H9 (cell line): ENCODE data around the gene DDX51. TPM values are rescaled to one million over a fixed set of nuclear protein-coding genes. Genes with fewer than 3 reads are reported as not detected.

Experiments used
- DNase-seq: peaks from one replicate; pipeline ENCODE4 v3.0.0-alpha.2; 2017
- H2AFZ ChIP-seq: one replicate; pipeline ENCODE4 v1.6.1; 2013; ENCODE audit warnings: mild to moderate bottlenecking, low read length, control low read depth, moderate library complexity
- H2AK5ac ChIP-seq: 2 replicates; pipeline ENCODE4 v1.6.1; 2013; ENCODE audit warnings: low read length, control low read depth, mixed read lengths; ENCODE audit not compliant: insufficient read length
- H2BK120ac ChIP-seq: one replicate; pipeline ENCODE4 v1.6.1; 2013; ENCODE audit warnings: low read depth, mild to moderate bottlenecking, low read length, control low read depth, inconsistent platforms; ENCODE audit not compliant: poor library complexity, severe bottlenecking
- H2BK12ac ChIP-seq: 2 replicates; pipeline ENCODE4 v1.6.1; 2013; ENCODE audit warnings: low read length, control low read depth, mixed read lengths, low read depth; ENCODE audit not compliant: insufficient read length
- H2BK15ac ChIP-seq: 2 replicates; pipeline ENCODE4 v1.6.1; 2013; ENCODE audit warnings: low read depth, low read length, control low read depth
- H2BK20ac ChIP-seq: one replicate; pipeline ENCODE4 v1.6.1; 2013; ENCODE audit warnings: low read depth, mild to moderate bottlenecking, low read length, control low read depth, inconsistent platforms; ENCODE audit not compliant: poor library complexity, severe bottlenecking
- H2BK5ac ChIP-seq: 2 replicates; pipeline ENCODE4 v1.6.1; 2013; ENCODE audit warnings: low read length, control low read depth, mixed read lengths; ENCODE audit not compliant: insufficient read length
- H3K14ac ChIP-seq: 2 replicates; pipeline ENCODE4 v1.6.1; 2013; ENCODE audit warnings: low read length, control low read depth; ENCODE audit not compliant: insufficient read depth
- H3K18ac ChIP-seq: 2 replicates; pipeline ENCODE4 v1.6.1; 2013; ENCODE audit warnings: low read depth, mild to moderate bottlenecking, mixed read lengths, low read length, control low read depth; ENCODE audit not compliant: insufficient read length
- H3K23ac ChIP-seq: 2 replicates; pipeline ENCODE4 v1.6.1; 2013; ENCODE audit warnings: low read length, control low read depth, mixed read lengths, low read depth; ENCODE audit not compliant: insufficient read length
- H3K23me2 ChIP-seq: 2 replicates; pipeline ENCODE4 v1.6.1; 2013; ENCODE audit warnings: low read depth, mild to moderate bottlenecking, mixed read lengths, low read length, control low read depth; ENCODE audit not compliant: insufficient read length, poor library complexity, severe bottlenecking
- H3K27ac ChIP-seq: 2 replicates; pipeline ENCODE4 v1.5.1; 2013; ENCODE audit warnings: low read length, control low read depth, mixed read lengths, low read depth; ENCODE audit not compliant: insufficient read length
- H3K27me3 ChIP-seq: 2 replicates; pipeline ENCODE4 v1.6.1; 2013; ENCODE audit warnings: low read length, control low read depth, inconsistent platforms; ENCODE audit not compliant: insufficient read depth
- H3K4ac ChIP-seq: 2 replicates; pipeline ENCODE4 v1.6.1; 2013; ENCODE audit warnings: low read depth, mild to moderate bottlenecking, control low read depth, inconsistent platforms, low read length, moderate library complexity
- H3K4me1 ChIP-seq: 2 replicates; pipeline ENCODE4 v1.6.1; 2013; ENCODE audit warnings: low read length, control low read depth, inconsistent platforms; ENCODE audit not compliant: insufficient read depth
- H3K4me2 ChIP-seq: 2 replicates; pipeline ENCODE4 v1.6.1; 2013; ENCODE audit warnings: low read length, control low read depth, mixed read lengths; ENCODE audit not compliant: insufficient read length, insufficient read depth
- H3K56ac ChIP-seq: 2 replicates; pipeline ENCODE4 v1.6.1; 2013; ENCODE audit warnings: low read depth, mild to moderate bottlenecking, mixed read lengths, low read length, control low read depth; ENCODE audit not compliant: insufficient read length
- H3K79me1 ChIP-seq: 2 replicates; pipeline ENCODE4 v1.6.1; 2013; ENCODE audit warnings: low read depth, mild to moderate bottlenecking, moderate library complexity, low read length, control low read depth, inconsistent platforms; ENCODE audit not compliant: insufficient read depth, poor library complexity, severe bottlenecking
- H3K79me2 ChIP-seq: 2 replicates; pipeline ENCODE4 v1.6.1; 2013; ENCODE audit warnings: low read length, control low read depth, inconsistent platforms; ENCODE audit not compliant: insufficient read depth
- H3K9ac ChIP-seq: 2 replicates; pipeline ENCODE4 v1.6.1; 2013; ENCODE audit warnings: low read length, control low read depth, mixed read lengths; ENCODE audit not compliant: insufficient read length; ENCODE audit errors: extremely low read depth
- H3K9me3 ChIP-seq: one replicate; pipeline ENCODE4 v1.6.1; 2013; ENCODE audit warnings: low read depth, low read length, inconsistent platforms; ENCODE audit not compliant: control insufficient read depth
- H3T11ph ChIP-seq: one replicate; pipeline ENCODE4 v1.6.1; 2013; ENCODE audit warnings: mild to moderate bottlenecking, low read length, control low read depth, inconsistent platforms
- H4K20me1 ChIP-seq: one replicate; pipeline ENCODE4 v1.6.1; 2013; ENCODE audit not compliant: control insufficient read depth, insufficient read length, insufficient read depth
- H4K5ac ChIP-seq: 2 replicates; pipeline ENCODE4 v1.6.1; 2013; ENCODE audit warnings: low read depth, mild to moderate bottlenecking, mixed read lengths, low read length, control low read depth; ENCODE audit not compliant: insufficient read length
- H4K8ac ChIP-seq: replicated peaks from 2 replicates; pipeline ENCODE4 v1.6.1; 2013; ENCODE audit warnings: low read length, control low read depth, mixed read lengths, low read depth; ENCODE audit not compliant: insufficient read length
- H4K91ac ChIP-seq: 2 replicates; pipeline ENCODE4 v1.6.1; 2013; ENCODE audit warnings: low read depth, mild to moderate bottlenecking, moderate library complexity, mixed read lengths, low read length, control low read depth; ENCODE audit not compliant: insufficient read length
- H3K27ac Mint-ChIP-seq, 3 experiments: 2 replicates in 2 of 3; 3 replicates in 1 of 3; pipeline ENCODE4 v1.8.0; 2020 to 2021; ENCODE audit warnings: mixed read lengths in 3 of 3, mild to moderate bottlenecking in 1 of 3, moderate library complexity in 1 of 3
- H3K27me3 Mint-ChIP-seq: 2 replicates; pipeline ENCODE4 v1.8.0; 2021; ENCODE audit warnings: low read depth, mild to moderate bottlenecking, moderate library complexity, mixed read lengths
- H3K36me3 Mint-ChIP-seq, 3 experiments: 2 replicates in 2 of 3; 3 replicates in 1 of 3; pipeline ENCODE4 v1.8.0; 2020 to 2021; ENCODE audit warnings: low read depth in 3 of 3, mixed read lengths in 3 of 3; ENCODE audit not compliant: insufficient read depth in 1 of 3
- H3K4me1 Mint-ChIP-seq, 2 experiments: 2 replicates each; pipeline ENCODE4 v1.8.0; 2020; ENCODE audit warnings: mixed read lengths in 2 of 2
- H3K4me3 Mint-ChIP-seq, 2 experiments: 2 replicates in 1 of 2; 3 replicates in 1 of 2; pipeline ENCODE4 v1.8.0; 2020 to 2021; ENCODE audit warnings: mild to moderate bottlenecking in 2 of 2, mixed read lengths in 2 of 2, moderate library complexity in 1 of 2
- H3K9me3 Mint-ChIP-seq, 2 experiments: 2 replicates in 1 of 2; 3 replicates in 1 of 2; pipeline ENCODE4 v1.8.0; 2020; ENCODE audit warnings: mild to moderate bottlenecking in 2 of 2, mixed read lengths in 2 of 2, moderate library complexity in 1 of 2
- CTCF ChIP-seq: fragments of 200-600 bp; sonication (generic); conservative IDR thresholded peaks from 3 replicates; pipeline ENCODE4 v1.8.0; 2021; ENCODE audit warnings: antibody characterized with exemption, mild to moderate bottlenecking
- WGBS: extraction: QIAGEN DNeasy Blood & Tissue Kit; methylation state at CpG from one replicate; pipeline ENCODE4 v1.1.7; 2013; ENCODE audit warnings: missing lambda C conversion rate, low lambda C conversion rate, mixed read lengths; ENCODE audit not compliant: insufficient read length; ENCODE audit errors: extremely low coverage; 5-methylcytosine and 5-hydroxymethylcytosine counted together
- total RNA-seq: library from RNA; stranded (reverse); gene quantifications from 2 replicates; pipeline ENCODE4 v1.2.1, GENCODE V29; 2021

Gene DDX51
- total RNA-seq, 1 experiment from 2014 or later, result 37.9 TPM

- no peak for DNase-seq
- Mint-ChIP-seq H3K4me3 (no peak overlapping the region), H3K4me1 (no peaks in the 10 kb centered on the region), H3K27me3 (peaks cover 5% of the 10 kb centered on the region), H3K27ac (no peak overlapping the region), H3K36me3 (peaks cover 0 to 4% (median 2%) of the 10 kb centered on the region in 3 experiments; a peak in 2 of 7 replicates), H3K9me3 (no peaks in the 10 kb centered on the region)
- H3K4ac ChIP-seq, result no peak overlapping the region
- no peaks in the 10 kb centered on the region for H4K20me1 ChIP-seq
- no peaks in the 10 kb centered on the region for H3K23me2 ChIP-seq
- no peaks in the 10 kb centered on the region for H3K4me1 ChIP-seq
- no peak overlapping the region for H3K18ac ChIP-seq
- peaks cover 18% of the 10 kb centered on the region for H3K9me3 ChIP-seq
- H3K9ac ChIP-seq, result no peak overlapping the region
- H3K27ac ChIP-seq, result no peak overlapping the region
- WGBS, result 100% methylated on average over 1 of the region's 51 CpGs
- no peak overlapping the region for H2BK120ac ChIP-seq
- H2BK15ac ChIP-seq, result no peak overlapping the region
- H2BK12ac ChIP-seq, result no peak overlapping the region
- H2BK20ac ChIP-seq, result no peak overlapping the region
- no peak overlapping the region for H4K91ac ChIP-seq
- H2BK5ac ChIP-seq, result no peak overlapping the region
- H3K79me2 ChIP-seq, result no peaks in the 10 kb centered on the region
- no peak overlapping the region for H4K8ac ChIP-seq
- no peak overlapping the region for H2AFZ ChIP-seq
- no peak overlapping the region for H3K14ac ChIP-seq
- no peaks in the 10 kb centered on the region for H3K27me3 ChIP-seq
- H4K5ac ChIP-seq, result no peak overlapping the region
- no peak overlapping the region for H3T11ph ChIP-seq
- H2AK5ac ChIP-seq, result no peak overlapping the region
- no peak overlapping the region for H3K56ac ChIP-seq
- TF ChIP-seq CTCF, result no peak
- no peak overlapping the region for H3K23ac ChIP-seq
- H3K79me1 ChIP-seq, result no peaks in the 10 kb centered on the region
- no peak overlapping the region for H3K4me2 ChIP-seq
Measured at GRCh38 chr12:132154941-132155770, 11.0 kb upstream of the DDX51 start.
